Parathyroid adenoma (tissue), 2 donors: ENCODE results near the gene GDPD5.

Experiments used
- H2AFZ ChIP-seq: fragments of 300-600 bp; sonication (generic); one replicate; pipeline ENCODE4 v1.7.0; 2017; ENCODE audit warnings: antibody characterized with exemption, mild to moderate bottlenecking
- H3K27ac ChIP-seq: fragments of 300-600 bp; sonication (generic); one replicate; pipeline ENCODE4 v1.7.0; 2017
- H3K27me3 ChIP-seq: fragments of 300-600 bp; sonication (generic); one replicate; pipeline ENCODE4 v1.7.0; 2017; ENCODE audit warnings: low read length; ENCODE audit not compliant: control insufficient read depth, insufficient read depth
- H3K36me3 ChIP-seq: fragments of 300-600 bp; sonication (generic); one replicate; pipeline ENCODE4 v1.7.0; 2017; ENCODE audit warnings: low read length; ENCODE audit not compliant: control insufficient read depth, insufficient read depth
- H3K4me1 ChIP-seq: fragments of 300-600 bp; sonication (generic); one replicate; pipeline ENCODE4 v1.7.0; 2017; ENCODE audit warnings: control low read depth
- H3K4me2 ChIP-seq: fragments of 300-600 bp; sonication (generic); one replicate; pipeline ENCODE4 v1.7.0; 2017; ENCODE audit warnings: low read length
- H3K4me3 ChIP-seq: fragments of 300-600 bp; sonication (generic); one replicate; pipeline ENCODE4 v1.7.0; 2017; ENCODE audit warnings: low read depth, low read length
- H3K79me2 ChIP-seq: fragments of 300-600 bp; sonication (generic); one replicate; pipeline ENCODE4 v1.7.0; 2017; ENCODE audit warnings: control low read depth
- H3K9ac ChIP-seq: fragments of 300-600 bp; sonication (generic); one replicate; pipeline ENCODE4 v1.7.0; 2017; ENCODE audit warnings: mild to moderate bottlenecking
- H3K9me3 ChIP-seq: fragments of 300-600 bp; sonication (generic); one replicate; pipeline ENCODE4 v1.7.0; 2017; ENCODE audit warnings: low read length; ENCODE audit not compliant: control insufficient read depth
- TF ChIP-seq, protein P1 (sequence below): fragments of 300-600 bp; sonication (generic); IDR thresholded peaks from one replicate; pipeline ENCODE4 v1.7.0; 2017; ENCODE audit warnings: antibody characterized with exemption, mild to moderate bottlenecking
- donor health status: primary hyperparathyroidism.

Gene GDPD5

DNA sequence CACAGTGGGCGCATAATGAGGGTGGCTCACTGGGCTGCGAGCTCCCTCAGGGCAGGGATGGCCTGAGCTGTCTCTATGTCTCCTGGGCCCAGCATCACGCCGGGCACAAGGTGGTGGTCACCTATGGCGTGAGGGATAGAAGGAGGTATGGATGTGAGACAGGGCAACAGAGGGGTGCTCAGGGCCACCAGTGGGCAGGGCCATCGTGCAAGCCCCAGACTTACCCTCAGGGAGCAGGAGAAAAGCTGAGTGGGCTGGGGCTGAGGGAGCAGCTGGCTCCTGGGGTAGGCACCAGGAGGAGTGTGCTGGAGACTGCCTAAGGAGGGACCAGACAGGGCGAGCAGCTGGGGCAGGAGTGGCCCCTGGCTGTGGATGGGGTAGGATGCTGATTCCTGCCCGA is 58.4 kb downstream of the GDPD5 start:
- no peak overlapping the region for H3K9ac ChIP-seq
- no peaks in the 10 kb centered on the region for H3K9me3 ChIP-seq
- no peak overlapping the region for H3K4me2 ChIP-seq
- H2AFZ ChIP-seq, result no peak overlapping the region
- no peaks in the 10 kb centered on the region for H3K36me3 ChIP-seq
- no peak overlapping the region for H3K27ac ChIP-seq
- TF ChIP-seq, protein P1, sequence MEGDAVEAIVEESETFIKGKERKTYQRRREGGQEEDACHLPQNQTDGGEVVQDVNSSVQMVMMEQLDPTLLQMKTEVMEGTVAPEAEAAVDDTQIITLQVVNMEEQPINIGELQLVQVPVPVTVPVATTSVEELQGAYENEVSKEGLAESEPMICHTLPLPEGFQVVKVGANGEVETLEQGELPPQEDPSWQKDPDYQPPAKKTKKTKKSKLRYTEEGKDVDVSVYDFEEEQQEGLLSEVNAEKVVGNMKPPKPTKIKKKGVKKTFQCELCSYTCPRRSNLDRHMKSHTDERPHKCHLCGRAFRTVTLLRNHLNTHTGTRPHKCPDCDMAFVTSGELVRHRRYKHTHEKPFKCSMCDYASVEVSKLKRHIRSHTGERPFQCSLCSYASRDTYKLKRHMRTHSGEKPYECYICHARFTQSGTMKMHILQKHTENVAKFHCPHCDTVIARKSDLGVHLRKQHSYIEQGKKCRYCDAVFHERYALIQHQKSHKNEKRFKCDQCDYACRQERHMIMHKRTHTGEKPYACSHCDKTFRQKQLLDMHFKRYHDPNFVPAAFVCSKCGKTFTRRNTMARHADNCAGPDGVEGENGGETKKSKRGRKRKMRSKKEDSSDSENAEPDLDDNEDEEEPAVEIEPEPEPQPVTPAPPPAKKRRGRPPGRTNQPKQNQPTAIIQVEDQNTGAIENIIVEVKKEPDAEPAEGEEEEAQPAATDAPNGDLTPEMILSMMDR, result no peak
- H3K4me1 ChIP-seq, result no peaks in the 10 kb centered on the region
- no peaks in the 10 kb centered on the region for H3K27me3 ChIP-seq
- no peak overlapping the region for H3K4me3 ChIP-seq
- H3K79me2 ChIP-seq, result no peaks in the 10 kb centered on the region

DNA sequence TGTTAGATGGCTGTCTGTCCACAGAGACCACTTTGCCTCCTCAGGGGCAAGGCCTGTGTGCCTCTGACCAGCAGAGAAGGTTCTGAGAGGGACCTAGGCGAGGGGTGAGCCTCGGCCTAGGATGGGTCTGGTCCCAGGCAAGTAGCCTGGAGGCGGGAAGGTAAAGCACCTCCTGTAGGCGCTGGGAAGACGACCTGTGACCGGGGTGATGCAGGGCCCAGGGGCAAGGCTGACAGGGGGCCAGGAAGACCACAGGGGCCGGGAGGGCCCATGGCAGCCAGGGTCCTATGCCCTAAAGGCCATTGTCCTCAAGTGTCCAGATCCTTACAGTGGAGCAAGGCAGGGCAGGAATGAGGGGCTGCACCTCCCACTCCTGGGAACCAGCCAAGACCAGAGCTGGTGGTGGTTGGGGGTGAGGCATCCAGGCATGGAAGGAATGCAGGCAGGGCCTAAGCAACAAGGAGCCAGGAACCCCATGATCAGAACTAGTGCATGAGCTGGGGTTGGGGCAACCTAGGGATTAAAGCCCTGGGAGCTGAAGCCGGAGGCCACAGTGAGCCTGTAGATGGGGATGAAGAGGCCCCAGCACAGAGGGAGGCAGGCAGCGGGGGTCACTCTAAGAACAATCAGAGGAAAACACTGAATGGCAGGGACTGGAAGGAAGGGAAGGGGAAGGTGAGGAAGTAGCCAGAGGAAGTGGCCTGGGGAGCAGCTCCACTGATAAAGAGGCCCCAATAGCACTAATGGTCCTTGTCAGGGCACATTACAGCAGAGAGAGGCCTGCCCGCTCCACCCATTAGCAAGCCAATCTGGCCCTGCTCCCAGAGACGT is 59.8 kb downstream of the GDPD5 start:
- no peaks in the 10 kb centered on the region for H3K36me3 ChIP-seq
- TF ChIP-seq, protein P1, result no peak
- no peak overlapping the region for H3K4me2 ChIP-seq
- no peaks in the 10 kb centered on the region for H3K4me1 ChIP-seq
- no peak overlapping the region for H3K27ac ChIP-seq
- no peak overlapping the region for H2AFZ ChIP-seq
- no peak overlapping the region for H3K4me3 ChIP-seq
- H3K79me2 ChIP-seq, result no peaks in the 10 kb centered on the region
- no peak overlapping the region for H3K9ac ChIP-seq
- H3K9me3 ChIP-seq, result no peaks in the 10 kb centered on the region
- H3K27me3 ChIP-seq, result no peaks in the 10 kb centered on the region

DNA sequence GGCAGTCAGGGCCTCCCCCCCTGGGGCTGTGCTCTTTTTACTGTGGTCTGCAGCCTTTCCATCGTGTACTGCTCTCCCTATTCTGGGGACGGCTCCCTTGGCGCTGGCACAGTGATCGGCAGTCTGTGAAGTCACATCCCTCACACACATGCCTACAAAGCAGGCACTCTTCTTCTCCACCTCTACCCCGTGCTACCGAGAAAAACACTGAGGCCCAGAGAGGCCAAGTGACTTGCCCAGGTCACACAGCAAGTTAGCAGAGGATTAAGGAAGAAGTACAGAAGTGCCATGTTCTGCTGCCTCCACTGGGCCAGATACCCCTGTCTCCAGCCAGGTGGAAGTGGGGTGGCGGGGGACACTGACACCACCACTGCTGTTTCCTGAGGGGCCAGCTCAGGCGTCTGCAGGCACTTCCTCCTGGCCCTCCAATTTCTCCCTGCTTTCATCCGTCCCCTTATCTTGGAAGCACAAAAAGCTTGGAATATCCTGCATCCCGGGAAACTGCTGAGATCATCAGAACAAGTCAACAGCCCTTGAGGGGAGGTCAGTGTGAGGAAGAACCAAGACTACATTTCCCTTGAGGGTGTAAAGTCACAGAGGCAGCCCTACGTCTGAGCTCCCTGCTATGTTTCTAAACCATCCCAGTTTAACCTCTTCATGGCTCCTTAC is 62.5 kb downstream of the GDPD5 start:
- Histone ChIP-seq H3K9ac (no peak overlapping the region), H3K9me3 (no peaks in the 10 kb centered on the region), H3K36me3 (no peaks in the 10 kb centered on the region), H3K27ac (no peak overlapping the region), H3K79me2 (no peaks in the 10 kb centered on the region), H2AFZ (no peak overlapping the region), H3K4me2 (no peak overlapping the region), H3K27me3 (no peaks in the 10 kb centered on the region), H3K4me3 (no peak overlapping the region), H3K4me1 (no peaks in the 10 kb centered on the region)
- TF ChIP-seq, protein P1, result no peak

DNA sequence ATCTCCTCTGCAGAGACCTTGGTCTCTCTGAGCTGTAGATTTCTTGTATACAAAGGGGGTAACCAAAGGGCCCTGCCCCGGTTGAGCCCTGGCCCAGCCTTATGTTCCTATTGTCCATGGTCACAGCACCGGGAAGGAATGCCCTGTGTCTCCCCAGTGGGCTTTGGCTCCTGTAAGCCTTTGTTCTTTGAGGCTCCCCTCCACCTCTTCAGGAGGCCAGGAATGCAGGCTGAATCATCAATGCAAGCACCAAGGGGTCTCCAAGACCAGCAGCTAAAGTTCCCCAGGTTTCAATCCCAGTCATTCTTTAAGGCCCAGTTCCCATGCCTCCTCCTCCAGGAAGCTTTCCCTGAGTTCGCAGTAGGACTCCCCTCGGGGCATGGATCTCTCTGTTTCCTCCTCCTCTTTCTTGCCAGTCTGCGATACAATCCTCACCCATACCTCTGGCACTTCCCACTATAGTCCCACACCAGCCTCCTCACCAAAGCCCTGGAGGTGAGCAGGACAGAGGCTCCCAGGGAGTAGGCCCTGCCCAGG is 63.6 kb downstream of the GDPD5 start:
- H3K27me3 ChIP-seq, result no peaks in the 10 kb centered on the region
- H3K9me3 ChIP-seq, result no peaks in the 10 kb centered on the region
- H3K4me1 ChIP-seq, result no peaks in the 10 kb centered on the region
- H3K36me3 ChIP-seq, result no peaks in the 10 kb centered on the region
- H3K4me3 ChIP-seq, result no peak overlapping the region
- no peak overlapping the region for H3K9ac ChIP-seq
- H3K27ac ChIP-seq, result no peak overlapping the region
- TF ChIP-seq, protein P1, result no peak
- no peaks in the 10 kb centered on the region for H3K79me2 ChIP-seq
- no peak overlapping the region for H2AFZ ChIP-seq
- H3K4me2 ChIP-seq, result no peak overlapping the region
